ENCODE measurements around the gene CEACAM4.

- no peak for TF ChIP-seq EZH2 (IDR thresholded peaks at IDR 0.05)
- TF ChIP-seq CTCF (IDR thresholded peaks at IDR 0.05): no peak
Observed at GRCh38 chr19:41624515-41624914, 2.4 kb downstream of the CEACAM4 start.

All from neural progenitor cell (in vitro differentiated cells).